ENCODE data around the gene VAC14.

Gene VAC14

DNA sequence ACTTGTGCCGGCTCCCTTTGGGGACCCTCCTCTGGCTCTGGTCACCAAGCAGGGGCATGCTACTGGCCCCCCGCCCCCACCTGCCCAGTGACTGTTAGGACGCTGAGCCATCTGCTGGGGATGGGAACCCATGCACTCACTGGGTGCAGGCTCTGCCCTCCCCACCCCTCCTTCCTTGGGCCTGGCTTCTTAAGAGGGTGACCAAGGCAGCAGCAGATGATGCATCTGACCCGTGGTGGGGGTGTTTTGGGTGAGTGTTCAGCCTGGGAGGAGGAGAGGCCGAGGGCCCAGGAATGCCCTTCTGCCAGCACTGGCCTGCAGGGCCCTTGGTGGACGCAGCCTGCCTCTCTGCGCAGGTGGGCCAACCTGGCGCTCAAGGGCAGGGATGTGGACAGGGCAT, 95.9 kb downstream of the VAC14 start:
- DNase-seq (ENCODE audit: low read depth): no peak

DNA sequence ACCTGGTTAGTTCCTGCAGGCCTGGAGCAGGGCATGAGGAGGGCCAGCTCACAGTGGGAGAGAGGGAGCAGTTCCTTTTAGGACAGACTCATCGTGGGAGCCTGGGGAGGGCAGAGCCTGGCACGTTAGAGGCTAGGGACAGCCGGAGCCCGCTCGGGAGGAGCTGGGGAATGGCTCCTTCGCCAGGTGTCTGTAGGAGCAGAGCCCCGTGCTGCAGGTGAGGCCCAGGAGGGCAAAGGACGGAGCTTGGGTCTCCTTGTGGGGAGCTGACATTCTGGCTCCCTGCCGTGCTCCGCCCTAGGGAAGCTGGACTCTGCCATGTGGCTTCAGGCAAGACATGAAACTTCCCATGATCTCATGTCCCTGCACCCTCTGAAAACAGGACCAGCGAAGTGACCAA, 96.4 kb downstream of the VAC14 start:
- DNase-seq (ENCODE audit: low read depth): no peak

DNA sequence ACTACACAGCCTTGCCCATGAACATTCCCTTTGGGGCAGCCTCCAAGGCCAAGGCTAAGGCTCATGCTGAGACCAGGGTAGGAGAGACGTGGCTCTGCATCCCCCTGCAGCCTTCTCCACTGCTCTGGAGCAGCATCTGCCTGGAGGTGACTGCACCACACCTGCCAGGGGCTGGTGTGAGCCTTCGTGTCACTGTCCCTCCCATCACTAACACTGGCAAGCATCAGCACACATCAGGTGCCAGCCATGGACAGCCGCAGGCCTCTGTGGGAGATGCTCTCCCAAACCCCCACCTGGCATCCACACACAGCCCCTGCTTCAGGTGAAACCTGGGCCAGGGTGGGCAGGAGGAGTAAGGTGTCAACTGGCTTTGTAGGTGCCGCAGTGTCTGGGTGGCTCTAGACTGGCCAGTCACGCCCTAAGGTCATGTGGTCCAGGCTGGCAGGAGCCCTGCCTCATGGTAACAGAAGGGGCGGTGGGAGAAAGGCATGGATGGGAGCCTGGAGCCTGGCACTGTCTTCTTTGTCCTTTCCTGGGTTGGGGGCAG, 97.0 kb downstream of the VAC14 start:
- DNase-seq (ENCODE audit: low read depth): no peak

DNA sequence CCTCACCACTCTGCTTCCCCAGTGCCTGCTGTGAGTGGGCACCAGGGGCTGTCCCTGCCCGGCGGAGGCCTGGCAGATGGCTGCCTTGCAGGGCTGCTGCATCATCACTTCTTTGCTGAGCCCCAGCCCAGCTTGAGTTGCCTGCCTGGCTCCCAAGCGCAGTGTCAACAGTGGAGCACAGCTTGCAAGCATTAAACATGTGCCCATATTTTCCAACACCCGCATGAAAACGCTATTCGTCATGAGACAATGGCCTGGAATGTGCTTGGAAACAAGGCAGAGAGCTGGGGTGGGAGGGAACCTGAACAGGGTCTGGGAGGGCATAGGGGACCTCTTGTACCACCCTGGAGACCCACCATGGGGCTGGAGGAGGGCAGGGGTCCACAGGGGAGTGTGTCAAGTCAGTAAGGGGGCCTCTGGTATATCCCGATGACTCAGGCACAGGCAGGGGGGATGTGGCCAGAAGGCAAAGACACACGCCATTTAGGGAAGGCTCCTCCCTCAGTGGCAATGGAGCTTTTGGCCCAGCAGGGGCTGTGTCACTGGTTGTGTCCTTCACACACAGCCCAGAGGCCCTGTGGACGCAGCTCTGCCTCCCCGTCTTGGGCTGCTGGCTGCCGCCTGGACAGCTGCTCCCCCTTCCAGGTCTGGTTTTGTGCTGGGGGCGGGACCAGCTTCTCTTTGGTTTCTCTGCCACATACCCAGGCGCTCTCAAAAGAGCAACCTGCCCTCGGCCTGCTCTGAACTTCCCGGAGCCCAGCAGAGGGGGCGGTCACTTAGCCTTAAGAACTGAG, 97.7 kb downstream of the VAC14 start:
- no peak for DNase-seq (ENCODE audit: low read depth)

DNA sequence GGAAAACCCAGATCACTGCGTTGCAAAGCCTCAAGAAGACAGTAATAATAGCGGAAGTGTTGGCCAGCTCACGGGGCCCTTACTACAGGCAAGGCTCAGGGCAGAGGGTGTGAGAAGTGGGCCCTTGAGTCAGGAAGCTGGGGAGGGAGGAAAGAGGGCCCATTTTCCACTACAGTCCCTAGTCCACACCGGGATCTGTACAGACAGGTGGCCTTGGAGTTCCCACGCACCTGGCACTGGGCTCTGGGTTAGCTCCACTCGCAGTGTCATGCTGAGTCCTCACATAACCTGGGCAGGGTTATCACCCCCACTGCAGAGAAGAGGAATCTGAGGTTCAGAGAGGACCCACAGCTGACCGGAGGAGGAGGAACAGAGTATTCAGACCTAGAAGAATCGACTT, 98.3 kb downstream of the VAC14 start:
- no peak for DNase-seq (ENCODE audit: low read depth)

DNA sequence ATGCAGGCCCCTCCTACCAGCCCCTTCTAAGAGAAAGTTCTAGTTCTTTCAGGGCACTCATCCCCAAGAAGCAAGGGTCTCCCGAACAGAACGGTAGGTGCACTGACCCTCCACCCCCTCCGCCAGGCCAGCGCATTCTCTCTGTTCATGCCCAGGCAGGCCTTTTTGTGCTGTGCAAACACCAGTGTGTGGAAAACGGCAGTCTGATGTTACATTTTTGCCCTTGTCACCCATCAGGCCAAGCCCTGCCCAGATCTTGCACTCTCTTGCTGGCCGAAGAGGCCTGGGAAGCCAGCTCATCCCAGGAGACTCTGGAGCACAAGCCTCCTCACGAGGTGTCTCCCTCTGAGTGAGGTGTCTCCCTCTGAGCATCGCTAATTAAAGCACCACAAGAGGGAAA, 99.0 kb downstream of the VAC14 start:
- DNase-seq (ENCODE audit: low read depth): no peak

DNA sequence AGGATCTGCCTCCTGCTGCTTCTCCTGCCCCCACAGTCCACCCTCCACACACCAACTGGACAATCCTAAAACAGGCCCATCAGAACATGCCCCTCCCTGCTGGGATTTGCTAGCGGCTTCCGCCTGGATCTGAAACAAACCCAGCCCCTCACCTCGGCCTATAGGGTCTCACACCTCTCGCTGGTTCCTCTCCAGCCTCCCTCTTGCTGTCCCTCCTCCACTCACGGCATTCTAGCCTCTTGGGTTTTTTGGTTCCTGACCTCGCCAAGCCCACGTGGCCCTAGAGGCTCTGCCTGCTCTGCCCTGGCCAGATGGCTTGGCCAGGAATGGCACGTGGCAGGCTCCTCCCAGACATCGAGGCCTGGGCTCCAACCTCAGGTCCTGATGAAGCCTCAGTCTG, 99.4 kb downstream of the VAC14 start:
- DNase-seq (ENCODE audit: low read depth): no peak

DNA sequence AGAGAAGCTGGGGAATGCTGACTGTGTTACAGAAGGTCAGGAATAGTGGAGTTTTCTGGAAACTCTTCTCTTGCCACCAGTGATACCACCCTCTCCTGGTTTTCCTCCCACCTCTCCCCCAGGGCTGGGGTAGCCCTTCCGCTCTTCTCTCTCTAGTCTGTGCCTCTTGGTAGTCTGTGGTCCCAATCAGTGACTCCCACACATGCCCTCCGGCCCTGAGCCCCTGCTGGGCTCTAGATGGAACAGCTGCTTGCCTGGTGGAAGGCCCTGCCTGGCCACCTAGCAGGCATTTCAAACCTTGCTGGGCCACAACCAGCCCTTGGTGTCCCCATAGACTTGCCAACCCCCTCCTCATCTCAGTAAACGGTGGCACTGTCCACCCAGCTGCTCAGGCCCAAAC, 99.9 kb downstream of the VAC14 start:
- DNase-seq (ENCODE audit: low read depth): no peak

DNA sequence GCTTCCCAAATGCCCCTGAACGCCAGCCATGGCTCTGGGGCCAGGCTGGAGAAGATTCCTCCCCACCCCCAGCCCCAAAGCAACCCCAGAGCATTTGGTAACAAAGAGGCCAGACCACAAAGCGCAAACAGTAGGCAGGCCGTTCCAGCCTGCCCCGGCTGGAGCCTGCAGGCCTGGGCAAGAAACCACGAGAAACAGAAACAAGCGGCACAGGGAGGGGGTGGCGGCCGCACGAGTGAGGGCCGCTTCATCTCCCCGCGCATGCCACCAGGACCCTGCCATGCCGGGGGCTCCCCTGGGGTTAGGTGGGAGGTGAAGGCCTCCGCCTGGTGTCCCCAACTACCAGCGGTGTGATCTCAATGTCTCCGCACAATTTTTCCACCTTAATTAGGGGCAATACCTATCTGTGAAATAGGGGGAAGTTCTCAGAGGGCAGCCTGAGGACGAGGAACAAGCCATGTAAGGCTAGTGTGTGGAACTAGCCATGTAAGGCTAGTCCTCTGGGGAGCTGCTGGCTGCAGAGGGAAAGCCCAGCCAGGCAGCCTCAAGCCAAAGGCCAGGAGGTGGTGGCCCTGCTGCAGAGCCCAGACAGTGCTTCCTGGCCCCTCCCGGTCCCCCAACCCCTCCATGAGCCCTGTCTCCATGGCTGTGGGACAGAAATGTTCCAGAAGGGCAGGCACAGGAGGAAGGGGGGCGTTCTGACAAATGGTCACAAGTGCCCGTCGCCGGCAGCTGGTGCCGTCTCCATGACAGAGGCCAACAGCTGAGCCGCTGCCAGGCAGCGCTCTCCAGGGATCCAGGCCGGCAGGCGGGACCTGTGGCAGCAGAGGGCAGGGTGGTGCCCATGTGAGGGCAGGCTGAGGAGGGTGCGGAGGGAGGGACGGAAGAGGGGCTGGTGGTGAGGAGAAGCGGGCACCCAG, 100.6 kb downstream of the VAC14 start:
- DNase-seq (ENCODE audit: low read depth): no peak

DNA sequence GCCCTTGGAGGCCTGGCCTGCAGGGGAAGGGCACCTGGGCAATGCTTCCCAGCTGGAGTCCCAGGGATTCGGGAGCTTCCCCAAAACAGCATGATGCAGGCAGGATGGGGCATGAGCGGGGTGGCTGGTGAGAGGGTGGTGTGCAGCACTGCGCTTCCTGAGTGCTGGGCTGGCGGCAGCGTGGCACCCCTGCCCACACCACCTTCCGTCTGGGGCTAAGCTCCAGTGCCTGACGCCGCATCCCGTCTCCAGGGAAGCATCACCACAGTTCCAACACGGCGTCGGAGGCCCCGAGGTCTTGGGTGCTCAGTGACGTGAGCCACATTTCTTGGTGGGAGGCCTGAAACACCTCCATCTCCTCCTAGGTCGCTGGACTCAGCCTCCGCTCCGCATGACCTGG, 101.3 kb downstream of the VAC14 start:
- no peak for DNase-seq (ENCODE audit: low read depth)

DNA sequence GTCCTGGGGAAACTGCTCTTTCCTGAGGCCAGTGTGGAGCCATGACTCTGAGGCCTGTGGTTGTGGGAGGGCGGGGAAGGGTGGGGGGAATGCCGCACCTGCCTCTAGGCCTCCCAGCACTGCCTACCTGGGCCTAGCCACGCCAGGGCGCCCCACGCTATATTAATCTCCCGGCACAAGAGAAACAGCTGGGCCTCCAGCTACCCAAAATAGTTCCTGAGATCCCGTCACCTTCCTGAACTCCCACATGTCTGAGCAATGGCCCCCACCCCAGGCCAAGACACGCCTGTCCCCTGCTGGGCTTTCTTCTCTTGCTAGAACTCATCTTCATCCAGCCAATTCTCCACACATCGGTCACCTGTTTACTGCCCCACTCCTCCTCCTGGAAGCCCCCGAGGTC, 102.1 kb downstream of the VAC14 start:
- DNase-seq (ENCODE audit: low read depth): no peak

DNA sequence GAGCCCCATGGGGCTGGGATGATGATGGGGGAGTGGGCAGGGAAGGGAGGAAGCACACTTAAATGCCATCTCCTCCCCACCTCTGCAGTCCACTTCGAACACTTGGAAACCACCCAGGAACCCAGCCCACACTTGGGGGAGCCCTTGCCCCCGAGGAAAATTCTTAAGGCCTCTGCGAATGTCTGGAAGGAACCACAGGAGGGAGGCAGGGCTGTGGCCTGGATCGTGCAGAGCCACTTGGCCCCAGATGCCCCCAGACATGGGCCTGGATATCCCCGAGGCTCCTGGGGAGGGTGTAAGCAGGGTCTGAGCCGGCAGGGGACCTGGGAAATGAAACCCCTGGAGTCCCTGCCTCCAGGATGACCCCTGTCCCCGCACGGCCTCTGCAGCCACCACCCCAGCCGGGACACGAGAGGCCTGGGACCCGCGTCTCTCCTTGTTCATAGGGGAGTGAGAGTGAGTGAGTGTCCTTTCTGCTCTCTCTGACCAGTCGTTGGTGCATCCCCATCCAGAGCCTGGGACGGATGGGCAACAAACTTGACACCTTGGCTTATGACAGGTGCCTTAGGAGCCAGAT, 103.3 kb downstream of the VAC14 start:
- DNase-seq (ENCODE audit: low read depth): no peak

DNA sequence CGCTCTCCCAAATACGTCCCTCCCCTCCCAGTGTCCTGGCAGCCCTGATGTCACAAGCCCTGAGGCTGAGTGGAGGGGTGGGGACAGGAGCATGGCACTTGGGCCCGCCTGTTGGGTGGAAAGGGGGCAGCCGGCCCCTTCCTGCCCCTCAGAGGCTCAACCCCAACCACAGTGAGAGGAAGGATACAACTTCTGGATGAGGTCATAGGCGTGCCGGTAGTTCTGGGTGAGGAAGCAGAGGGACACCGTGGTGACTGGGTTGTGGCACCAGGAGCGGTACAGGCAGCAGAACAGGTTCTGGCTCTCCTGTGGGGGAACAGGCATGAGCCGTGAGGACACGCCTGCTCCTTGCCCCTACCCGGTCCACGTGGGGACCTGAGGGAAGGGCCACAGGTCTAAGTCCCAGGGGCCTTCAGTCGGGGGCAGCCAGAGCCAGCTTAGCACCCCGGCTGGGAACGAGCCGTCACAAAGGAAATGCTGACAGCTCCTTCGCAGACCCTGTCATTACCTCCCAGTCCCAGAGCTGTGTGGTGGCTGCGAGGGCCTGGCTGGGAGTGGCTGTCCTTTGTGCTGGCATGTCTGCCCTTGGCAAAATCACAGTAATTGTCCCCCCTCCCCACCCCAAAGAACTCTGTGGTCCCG, 103.9 kb downstream of the VAC14 start:
- DNase-seq (ENCODE audit: low read depth): no peak

DNA sequence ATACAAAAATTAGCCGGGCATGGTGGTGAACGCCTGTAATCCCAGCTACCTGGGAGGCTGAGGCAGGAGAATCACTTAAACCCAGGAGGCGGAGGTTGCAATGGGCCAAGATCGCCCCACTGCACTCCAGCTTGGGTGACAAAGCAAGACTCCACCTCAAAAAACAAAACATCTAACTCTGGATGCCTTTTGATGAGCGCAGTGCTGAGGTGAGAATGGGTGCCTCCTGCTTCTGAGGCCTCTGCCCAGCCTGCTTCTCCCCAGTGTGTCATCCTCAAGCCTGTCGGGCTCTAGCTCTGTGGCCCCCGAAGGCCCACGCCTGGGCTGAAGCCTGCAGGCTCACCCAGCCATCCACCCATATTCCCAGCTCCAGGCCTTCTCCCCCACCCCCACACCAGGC, 104.6 kb downstream of the VAC14 start:
- DNase-seq (ENCODE audit: low read depth): no peak

DNA sequence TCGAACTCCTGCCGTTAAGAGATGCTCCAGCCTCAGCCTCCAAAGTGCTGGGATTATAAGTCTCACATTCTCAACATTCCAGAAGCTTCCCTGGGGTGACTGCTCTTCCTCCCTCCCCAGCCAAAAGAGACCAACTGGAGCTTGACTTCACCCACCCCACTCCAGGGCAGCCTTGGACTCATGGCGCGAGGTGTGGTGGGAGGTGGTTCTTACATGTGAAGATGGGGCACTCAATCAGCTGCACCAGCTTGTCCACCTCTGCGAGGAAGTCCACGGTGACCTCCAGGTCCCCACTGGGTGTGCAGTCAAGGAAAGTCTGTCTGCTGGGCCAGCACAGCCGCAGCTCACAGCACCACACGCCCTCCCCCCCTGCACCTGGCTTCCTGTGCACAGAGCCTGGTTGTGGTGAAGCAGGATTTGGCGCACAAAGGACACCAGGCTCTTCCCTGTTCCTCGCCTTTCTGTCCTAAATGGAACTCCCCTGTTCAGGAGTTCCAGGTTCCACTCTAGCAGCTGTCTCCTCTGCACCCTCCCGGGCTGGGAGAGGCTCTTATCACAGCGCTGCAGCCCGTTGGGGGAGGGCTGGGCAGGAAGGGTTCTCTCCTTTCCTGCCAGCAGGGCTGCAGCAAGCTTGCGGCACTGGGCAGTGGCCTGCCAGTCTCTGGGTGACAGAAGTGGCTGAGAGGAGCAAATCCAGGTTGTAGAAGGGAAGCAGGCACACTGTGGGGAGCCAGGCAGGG, 105.5 kb downstream of the VAC14 start:
- DNase-seq (ENCODE audit: low read depth): no peak

DNA sequence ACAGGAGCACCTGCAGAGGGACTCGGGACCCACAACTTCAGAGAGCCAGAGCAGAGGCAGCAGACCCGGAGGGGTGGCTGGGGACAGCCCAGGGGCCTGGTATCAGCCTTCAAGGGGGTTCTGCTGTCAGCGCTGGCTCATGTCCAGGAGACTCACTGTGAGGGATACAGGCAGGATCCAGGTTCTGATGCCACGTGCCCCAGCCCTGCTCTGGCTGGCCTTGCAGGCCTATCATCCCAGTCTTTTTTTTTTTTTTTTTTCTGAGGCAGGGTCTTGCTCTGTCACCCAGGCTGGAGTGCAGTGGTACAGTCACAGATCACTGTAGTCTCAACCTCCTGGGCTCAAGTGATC, 106.1 kb downstream of the VAC14 start:
- DNase-seq (ENCODE audit: low read depth): no peak

DNA sequence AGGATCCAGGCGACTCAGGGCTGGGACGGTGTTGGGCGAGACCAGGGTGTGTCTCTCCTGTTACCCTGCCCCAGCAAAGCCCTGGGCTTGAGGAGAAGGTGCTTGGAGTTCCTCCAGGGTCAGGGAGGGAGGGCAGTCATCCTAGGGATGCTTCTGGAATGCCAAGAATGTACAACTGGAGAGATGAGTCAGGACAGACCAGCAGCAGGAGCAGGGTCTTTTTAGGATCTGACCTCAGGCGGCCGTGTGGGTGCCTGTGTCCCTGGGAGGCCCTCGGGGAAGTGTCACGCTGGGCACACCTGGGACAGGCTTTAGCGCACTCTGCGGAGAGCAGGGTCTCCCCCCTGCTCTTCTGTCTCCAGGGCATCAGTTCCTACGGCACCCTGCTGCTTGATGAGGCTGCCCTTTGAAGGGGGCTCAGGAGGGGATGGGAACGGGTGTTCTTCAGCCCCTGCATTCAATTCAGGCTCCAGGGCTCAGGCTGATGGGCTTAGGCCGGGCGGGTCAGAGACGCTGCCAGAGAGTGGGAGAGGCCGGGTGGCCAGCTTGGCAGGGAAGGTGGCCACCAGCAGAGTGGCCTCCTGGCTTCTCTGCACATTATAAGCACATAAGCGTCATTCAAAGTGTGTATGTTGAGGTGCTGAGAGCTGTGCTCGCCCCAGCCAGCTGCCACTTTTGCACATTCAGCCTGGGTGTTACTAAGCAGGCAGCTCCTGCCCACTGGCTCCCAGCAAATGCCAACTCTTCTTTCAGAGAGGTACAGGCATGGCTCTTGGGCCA, 106.7 kb downstream of the VAC14 start:
- DNase-seq (ENCODE audit: low read depth): no peak

DNA sequence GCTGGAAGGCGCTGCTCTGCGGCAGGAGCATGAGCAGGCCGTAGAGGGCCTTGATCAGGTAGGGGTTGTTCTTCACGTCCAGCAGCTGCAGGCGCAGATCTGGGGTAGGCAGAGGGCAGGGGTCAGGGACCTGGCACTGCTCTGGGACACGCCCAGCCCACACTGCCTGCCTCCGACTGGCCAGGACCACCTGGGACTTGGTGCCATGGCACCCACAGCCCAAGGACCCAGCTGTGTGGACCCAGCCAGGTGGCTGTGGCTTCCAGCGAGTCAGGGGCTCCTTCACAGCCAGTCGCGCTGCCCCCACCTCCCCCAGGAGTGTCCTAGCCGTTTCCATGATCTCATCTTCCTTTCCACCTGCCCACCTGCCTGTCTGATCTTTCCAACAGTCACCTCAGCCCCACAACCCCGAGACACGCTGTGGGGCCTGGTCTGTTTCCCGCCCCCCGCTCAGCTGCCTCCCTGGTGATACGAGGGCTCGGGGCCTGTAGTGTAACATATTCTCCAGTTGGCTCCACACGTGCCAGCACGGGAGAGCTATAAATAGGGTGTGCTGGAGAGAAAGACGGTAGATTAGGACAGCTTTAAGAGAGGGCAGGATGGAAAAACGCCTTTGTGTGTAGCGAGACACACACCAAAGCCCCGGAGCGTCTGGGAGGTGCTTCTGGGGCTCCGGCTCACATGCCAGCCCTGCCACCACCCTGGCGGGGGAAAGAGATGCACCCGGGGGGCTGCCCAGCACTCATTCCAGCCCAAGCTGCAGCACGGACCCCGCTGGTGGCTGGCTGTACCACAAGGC, 107.9 kb downstream of the VAC14 start:
- no peak for DNase-seq (ENCODE audit: low read depth)

DNA sequence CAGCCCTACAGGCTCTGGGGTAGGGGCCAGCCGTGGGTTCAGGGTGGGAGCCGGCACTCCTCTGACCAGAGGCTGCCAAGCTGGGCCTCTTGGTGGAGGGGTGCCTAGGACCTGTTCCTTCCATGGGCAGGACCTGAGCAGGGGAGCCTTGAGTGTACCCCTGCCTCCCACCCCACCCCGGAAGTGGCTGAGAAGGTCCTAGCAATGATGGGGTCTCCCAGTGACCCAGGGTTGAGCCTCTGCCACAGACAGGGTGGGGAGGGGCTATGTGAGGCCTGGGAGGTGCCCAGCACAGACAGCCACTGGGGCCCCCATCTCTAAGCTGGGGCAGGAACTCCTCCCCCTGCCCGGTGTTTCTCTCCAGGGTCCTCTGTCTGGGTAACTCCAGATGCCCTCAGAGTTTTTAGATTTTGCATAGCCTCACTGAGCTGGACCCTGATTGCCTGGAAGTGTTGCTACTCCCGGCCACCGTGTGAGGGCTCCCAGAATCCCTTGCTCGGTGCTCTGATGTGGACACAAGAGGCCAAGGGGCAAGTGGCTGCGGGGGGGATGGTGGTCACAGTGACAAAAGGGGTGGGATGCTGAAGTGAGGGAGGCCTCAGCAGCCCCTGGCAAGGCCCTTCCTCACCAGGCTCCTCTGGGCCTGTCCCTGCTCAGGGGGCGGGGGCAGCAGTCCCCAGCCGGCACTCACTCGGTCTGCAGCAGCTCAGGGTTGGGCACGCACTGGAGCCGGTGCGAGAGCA, 108.7 kb downstream of the VAC14 start:
- no peak for DNase-seq (ENCODE audit: low read depth)

Data from stimulated activated CD8-positive, alpha-beta memory T cell treated with anti-CD3 and anti-CD28 coated beads, Interleukin-15, amount 100 ng/mL, for 24 hours (primary cell).